GM12878 (cell line): ENCODE results near the gene ACO1. TPM values are rescaled to one million over a fixed set of nuclear protein-coding genes. Genes with fewer than 3 reads are reported as not detected.

Experiments
- ATAC-seq: fragments of 200-7000 bp; cut with Tn5 transposase; 3 replicates; pipeline ENCODE4 v1.9.1; 2020; ENCODE audit warnings: mild to moderate bottlenecking, moderate library complexity
- BruUV-seq: library from RNA; stranded (reverse); fragments of 400-500 nt; replicated peaks from 2 replicates; lab custom pipeline; 2021; lab: Mats Ljungman, UMichigan
- CTCF ChIA-PET: fragments of 300-600 bp; sonication (Branson Sonifier 250); formaldehyde crosslinking; extraction: SDS; loops from one replicate; lab custom pipeline; 2021; ENCODE audit warnings: inconsistent platforms; lab: Yijun Ruan, JAX
- POLR2A ChIA-PET: fragments of 350-600 bp; formaldehyde crosslinking; extraction: SDS; loops from one replicate; lab custom pipeline; 2021; ENCODE audit warnings: inconsistent platforms; lab: Charles Lee
- RAD21 ChIA-PET: fragments of 300-600 bp; sonication (Branson Sonifier 250); formaldehyde crosslinking; loops from one replicate; lab custom pipeline; 2023; ENCODE audit warnings: antibody characterized with exemption; ENCODE audit not compliant: unreplicated experiment; lab: Charles Lee
- SMC1A ChIA-PET: fragments of 300-600 bp; sonication (Branson Sonifier 250); formaldehyde crosslinking; loops from one replicate; lab custom pipeline; 2023; ENCODE audit not compliant: unreplicated experiment, uncharacterized antibody; lab: Charles Lee
- DNase-seq: peaks from one replicate; pipeline ENCODE4 v3.0.0-alpha.2; 2011; ENCODE audit warnings: low read depth, low spot score
- FAIRE-seq: peaks from 3 replicates; lab custom pipeline; 2011; peaks lifted over from hg19 to GRCh38; lab: Jason Lieb, UNC
- H2AFZ ChIP-seq: 2 replicates; pipeline ENCODE4 v1.6.0; 2011; ENCODE audit warnings: low read depth, low read length, control low read depth; ENCODE audit not compliant: control insufficient read depth
- H3K27ac ChIP-seq: 2 replicates; pipeline ENCODE4 v1.5.1; 2011; ENCODE audit warnings: control low read depth; ENCODE audit not compliant: control insufficient read depth, insufficient read depth
- H3K27me3 ChIP-seq, 2 experiments: replicated peaks in 1 of 2; 2 replicates each; pipeline versions ENCODE4 v1.6.0 to v1.6.1; 2011; ENCODE audit warnings: low read length in 1 of 2; ENCODE audit not compliant: control insufficient read depth in 2 of 2, insufficient read depth in 2 of 2
- H3K36me3 ChIP-seq, 2 experiments: 2 replicates each; pipeline ENCODE4 v1.5.1; 2011; ENCODE audit warnings: low read length in 1 of 2; ENCODE audit not compliant: control insufficient read depth in 2 of 2, insufficient read depth in 2 of 2
- H3K4me1 ChIP-seq: 2 replicates; pipeline ENCODE4 v1.6.1; 2011; ENCODE audit warnings: mild to moderate bottlenecking, low read length, moderate library complexity, mixed read lengths; ENCODE audit not compliant: control insufficient read depth, insufficient read depth
- H3K4me2 ChIP-seq: 2 replicates; pipeline ENCODE4 v1.6.0; 2011; ENCODE audit warnings: control low read depth; ENCODE audit not compliant: control insufficient read depth, insufficient read depth
- H3K4me3 ChIP-seq: fragments of 200-600 bp; sonication (generic); 2 replicates; pipeline ENCODE4 v1.5.1; 2016
- H3K79me2 ChIP-seq: 2 replicates; pipeline ENCODE4 v1.6.0; 2011; ENCODE audit warnings: low read length; ENCODE audit not compliant: control insufficient read depth, insufficient read depth
- H3K9ac ChIP-seq: 2 replicates; pipeline ENCODE4 v1.8.0; 2011; ENCODE audit warnings: low read length, control low read depth, mixed read lengths; ENCODE audit not compliant: control insufficient read depth, insufficient read depth
- H3K9me3 ChIP-seq: replicated peaks from 3 replicates; pipeline ENCODE4 v1.5.1; 2011; ENCODE audit warnings: mild to moderate bottlenecking, low read length; ENCODE audit not compliant: control insufficient read depth, insufficient read depth
- H4K20me1 ChIP-seq: 2 replicates; pipeline ENCODE4 v1.6.0; 2011; ENCODE audit not compliant: control insufficient read depth, insufficient read depth
- BCL11A ChIP-seq: IDR thresholded peaks from 2 replicates; pipeline ENCODE4 v1.6.1; 2011; ENCODE audit warnings: low read depth, low read length
- CUX1 ChIP-seq: IDR thresholded peaks from 2 replicates; pipeline ENCODE4 v1.6.1; 2012; ENCODE audit warnings: improper control_type of control experiment, low read depth, low read length; ENCODE audit not compliant: insufficient replicate concordance
- DPF2 ChIP-seq: fragments of 450-650 bp; IDR thresholded peaks from 2 replicates; pipeline ENCODE4 v1.6.1; 2017; ENCODE audit warnings: mild to moderate bottlenecking
- E2F4 ChIP-seq: IDR thresholded peaks from 2 replicates; pipeline ENCODE4 v1.6.1; 2012; ENCODE audit warnings: low read depth, low read length, improper control_type of control experiment
- GABPA ChIP-seq: IDR thresholded peaks from 2 replicates; pipeline ENCODE4 v1.6.1; 2014; ENCODE audit warnings: antibody characterized with exemption, low read depth, mild to moderate bottlenecking, inconsistent platforms
- GATAD2B ChIP-seq: fragments of 450-650 bp; conservative IDR thresholded peaks from 2 replicates; pipeline ENCODE4 v1.6.1; 2017; ENCODE audit warnings: low read depth, mild to moderate bottlenecking, moderate library complexity
- JUNB ChIP-seq: IDR thresholded peaks from 2 replicates; pipeline ENCODE4 v1.6.1; 2016; ENCODE audit warnings: antibody characterized with exemption, mild to moderate bottlenecking
- MYB ChIP-seq: fragments of 150-350 bp; IDR thresholded peaks from 2 replicates; pipeline ENCODE4 v1.6.1; 2014; ENCODE audit warnings: mild to moderate bottlenecking, low read depth, low read length, borderline replicate concordance
- NKRF ChIP-seq: fragments of 450-650 bp; conservative IDR thresholded peaks from 2 replicates; pipeline ENCODE4 v1.6.1; 2017; ENCODE audit warnings: mild to moderate bottlenecking, moderate library complexity
- POLR2AphosphoS2 ChIP-seq: IDR thresholded peaks from 2 replicates; pipeline ENCODE4 v1.6.1; 2011; ENCODE audit warnings: low read depth, mild to moderate bottlenecking, low read length, improper control_type of control experiment, moderate library complexity
- SMAD5 ChIP-seq: IDR thresholded peaks from 2 replicates; pipeline ENCODE4 v1.6.1; 2016; ENCODE audit warnings: antibody characterized with exemption, low read depth
- SREBF1 ChIP-seq: IDR thresholded peaks from 2 replicates; pipeline ENCODE4 v1.6.1; 2012; ENCODE audit warnings: mild to moderate bottlenecking, low read length
- SRF ChIP-seq, 2 experiments: IDR thresholded peaks; 2 replicates each; pipeline ENCODE4 v1.6.1; 2011; ENCODE audit warnings: low read depth in 2 of 2, low read length in 2 of 2, mild to moderate bottlenecking in 1 of 2, moderate library complexity in 1 of 2
- SUPT20H ChIP-seq: IDR thresholded peaks from 2 replicates; pipeline ENCODE4 v1.6.1; 2011; ENCODE audit warnings: low read depth, mild to moderate bottlenecking, low read length, moderate library complexity, borderline replicate concordance; ENCODE audit not compliant: control insufficient read depth
- TARDBP ChIP-seq: IDR thresholded peaks from 2 replicates; pipeline ENCODE4 v1.6.1; 2016; ENCODE audit warnings: borderline replicate concordance
- USF1 ChIP-seq: IDR thresholded peaks from 2 replicates; pipeline ENCODE4 v1.6.1; 2011; ENCODE audit warnings: borderline replicate concordance, low read depth, mild to moderate bottlenecking, moderate library complexity, mixed read lengths, low read length; ENCODE audit not compliant: insufficient read depth; ENCODE audit errors: extremely low read length
- WGBS: methylation state at CpG from one replicate; pipeline ENCODE4 v1.1.6; 2016; ENCODE audit warnings: low lambda C conversion rate; ENCODE audit not compliant: insufficient replicate concordance, insufficient coverage; ENCODE audit errors: missing lambda C conversion rate; 5-methylcytosine and 5-hydroxymethylcytosine counted together
- in situ Hi-C: fragments of 300-500 bp; cut with MboI; formaldehyde crosslinking; loops from 9 replicates; pipeline ENCODE4 v1.14.3; 2018; ENCODE audit warnings: mixed read lengths
- intact Hi-C: fragments of 100-400 bp; cut with micrococcal nuclease; formaldehyde crosslinking; loops from one replicate; pipeline ENCODE4 v1.14.2; 2022; ENCODE audit not compliant: unreplicated experiment
- polyA plus RNA-seq, 11 experiments: library from polyadenylated mRNA; depleted of rRNA in 4 of 11; unstranded in 6 of 11; stranded (reverse) in 5 of 11; fragments of >200 nt; fragmentation: Nextera tagmentation in 4 of 11; fragmentation: Illumina TruSeq in 1 of 11; extraction: Ambion mirVana in 4 of 11; extraction: Trizol in 1 of 11; gene quantifications; 1 replicate in 1 of 11; 2 replicates in 10 of 11; pipeline versions ENCODE4 v1.2.1 to v1.2.3, GENCODE V29; 2011 to 2016; ENCODE audit warnings: inconsistent platforms in 2 of 11, missing spikeins in 2 of 11, low read depth in 1 of 11
- total RNA-seq, 4 experiments: library from RNA; depleted of rRNA in 3 of 4; stranded (reverse); fragments of >200 nt in 3 of 4; fragmentation: Illumina TruSeq in 1 of 4; extraction: Trizol in 1 of 4; gene quantifications; 2 replicates each; pipeline versions ENCODE4 v1.2.1 to v1.2.3, GENCODE V29; 2013 to 2021

The ACO1 gene
- total and polyA plus RNA-seq, 10 of the 15 experiments (the other 5 are each of a cell fraction or from before 2014, with no cell fraction given) = 0.21 to 6.5 (median 3.3) TPM

- in situ Hi-C loops = no loop called here
- Histone ChIP-seq H3K4me3 (no peak overlapping the region), H3K9me3 (no peaks in the 10 kb centered on the region), H3K9ac (no peak overlapping the region), H3K4me2 (no peak overlapping the region), H4K20me1 (no peaks in the 10 kb centered on the region), H3K27ac (no peak overlapping the region), H3K27me3 (no peaks in the 10 kb centered on the region), H3K36me3 (peaks cover 0 to 6% of the 10 kb centered on the region in 2 experiments; a peak in 1 of 4 replicates), H3K4me1 (no peaks in the 10 kb centered on the region), H3K79me2 (no peaks in the 10 kb centered on the region), H2AFZ (no peak overlapping the region)
- ChIA-PET POLR2A (no interaction called here), CTCF (interaction anchor here (2.2 kb wide), 1 partner anchor 130 kb away, joined by 7 read pairs; no protein-coding TSS in a partner anchor), RAD21 (no interaction called here), SMC1A (no interaction called here)
- ATAC-seq (no peak), FAIRE-seq (no peak), DNase-seq (no peak)
- intact Hi-C loops = loop anchor here (5.0 to 10.0 kb wide), 2 partner anchors 48 to 525 kb away; no protein-coding TSS in a partner anchor
- WGBS = 96% methylated on average over 6 of the region's 6 CpGs
- BruUV-seq = no TSS peak
- TF ChIP-seq NKRF = no peak
- TF ChIP-seq SUPT20H = no peak
- TF ChIP-seq CUX1 = no peak
- TF ChIP-seq TARDBP = no peak
- no peak for TF ChIP-seq SRF (IDR thresholded peaks at IDR 0.05; ENCODE audit: low read depth in 2 of 2, low read length in 2 of 2)
- no peak for TF ChIP-seq USF1
- no peak for TF ChIP-seq SMAD5
- no peak for TF ChIP-seq GABPA
- no peak for TF ChIP-seq BCL11A
- no peak for TF ChIP-seq POLR2AphosphoS2
- no peak for TF ChIP-seq SREBF1
- TF ChIP-seq GATAD2B = no peak
- no peak for TF ChIP-seq E2F4
- no peak for TF ChIP-seq DPF2
- no peak for TF ChIP-seq MYB
- no peak for TF ChIP-seq JUNB
Observed at GRCh38 chr9:32449969-32450368, 65.5 kb downstream of the ACO1 start.
